ENCODE measurements around the gene MTA1. TPM values are rescaled to one million over a fixed set of nuclear protein-coding genes. Genes with fewer than 3 reads are reported as not detected.

MTA1 gene
- total and polyA plus RNA-seq, 10 of the 15 experiments (the other 5 are each of a cell fraction or from before 2014, with no cell fraction given), result 0.14 to 162 (median 30.6) TPM

GRCh38 chr14:105472486-105472991, 52.9 kb downstream of the MTA1 start (continued):
- TF ChIP-seq ESRRA (IDR thresholded peaks at IDR 0.05; ENCODE audit: low read length), result no peak
- no peak for TF ChIP-seq RAD51 (IDR thresholded peaks at IDR 0.05)

GRCh38 chr14:105473033-105473676, 53.5 kb downstream of the MTA1 start:
- Histone ChIP-seq H4K20me1 (ENCODE audit: control insufficient read depth, insufficient read depth) (no peaks in the 10 kb centered on the region), H3K4me3 (no peak overlapping the region), H3K36me3 (ENCODE audit: control insufficient read depth in 2 of 2, insufficient read depth in 2 of 2, low read length in 1 of 2) (peaks cover 0 to 7% of the 10 kb centered on the region in 2 experiments; a peak in 2 of 4 replicates), H2AFZ (ENCODE audit: control insufficient read depth, low read depth, low read length) (no peak overlapping the region), H3K9ac (ENCODE audit: control insufficient read depth, insufficient read depth, low read length) (no peak overlapping the region), H3K4me1 (ENCODE audit: control insufficient read depth, insufficient read depth, low read length) (no peaks in the 10 kb centered on the region), H3K9me3 (replicated peaks; ENCODE audit: control insufficient read depth, insufficient read depth, low read length) (no peaks in the 10 kb centered on the region; the same call in 2 of the 3 replicates), H3K27ac (ENCODE audit: control insufficient read depth, insufficient read depth) (no peak overlapping the region), H3K79me2 (ENCODE audit: control insufficient read depth, insufficient read depth, low read length) (no peaks in the 10 kb centered on the region), H3K27me3 (replicated peaks in 1 of 2; ENCODE audit: control insufficient read depth in 2 of 2, insufficient read depth in 2 of 2, low read length in 1 of 2) (peaks cover 4 to 11% of the 10 kb centered on the region in 2 experiments; a peak in 3 of 4 replicates), H3K4me2 (ENCODE audit: control insufficient read depth, insufficient read depth) (no peak overlapping the region)
- 34% methylated on average over 7 of the region's 7 CpGs for WGBS (ENCODE audit: insufficient coverage, insufficient replicate concordance, low lambda C conversion rate, missing lambda C conversion rate)
- no peak for DNase-seq (ENCODE audit: low read depth, low spot score)
- intact Hi-C loops (cut with micrococcal nuclease; ENCODE audit: unreplicated experiment), result no loop called here
- no TSS peak for BruUV-seq (replicated peaks)
- in situ Hi-C loops (cut with MboI), result no loop called here
- SMC1A ChIA-PET (ENCODE audit: uncharacterized antibody, unreplicated experiment), result no interaction called here
- RAD21 ChIA-PET (ENCODE audit: unreplicated experiment), result no interaction called here
- no peak for ATAC-seq
- TF ChIP-seq BCL3 (IDR thresholded peaks at IDR 0.05; ENCODE audit: borderline replicate concordance, insufficient read depth, low read depth, low read length, poor library complexity, severe bottlenecking), result no peak
- no peak for TF ChIP-seq POLR2AphosphoS2 (IDR thresholded peaks at IDR 0.05; ENCODE audit: low read depth, low read length)
- no peak for TF ChIP-seq RELA (IDR thresholded peaks at IDR 0.05; ENCODE audit: borderline replicate concordance, partially characterized antibody)
- no peak for TF ChIP-seq CBFB (IDR thresholded peaks at IDR 0.05; ENCODE audit: low read depth)
- TF ChIP-seq TBL1XR1 (IDR thresholded peaks at IDR 0.05; ENCODE audit: low read depth, low read length), result no peak
- no peak for TF ChIP-seq SKIL (IDR thresholded peaks at IDR 0.05; ENCODE audit: low read depth, poor library complexity, severe bottlenecking)
- TF ChIP-seq ZNF384 (IDR thresholded peaks at IDR 0.05; ENCODE audit: borderline replicate concordance, low read depth, low read length), result no peak
- TF ChIP-seq SMARCA5 (IDR thresholded peaks at IDR 0.05), result no peak
- TF ChIP-seq STAT1 (conservative IDR thresholded peaks at IDR 0.05), result no peak
- no peak for TF ChIP-seq MTA2 (IDR thresholded peaks at IDR 0.05; ENCODE audit: low read depth)
- TF ChIP-seq PAX5 (IDR thresholded peaks at IDR 0.05; ENCODE audit: borderline replicate concordance, low read depth, low read length), result no peak
- no peak for TF ChIP-seq GATAD2B (conservative IDR thresholded peaks at IDR 0.05; ENCODE audit: low read depth)
- TF ChIP-seq CBX5 (IDR thresholded peaks at IDR 0.05; ENCODE audit: low read depth), result no peak
- TF ChIP-seq ELK1 (IDR thresholded peaks at IDR 0.05; ENCODE audit: low read depth, low read length), result no peak
- TF ChIP-seq FOS (IDR thresholded peaks at IDR 0.05; ENCODE audit: borderline replicate concordance, extremely low read depth, insufficient read length), result no peak
- no peak for TF ChIP-seq SMAD5 (IDR thresholded peaks at IDR 0.05; ENCODE audit: low read depth)
- CTCF ChIA-PET, result no interaction called here
- POLR2A ChIA-PET, result no interaction called here
- FAIRE-seq, result no peak
